HL-60 (cell line): Measurements from ENCODE around the gene BGLAP.

Experiments
- DNase-seq, 2 experiments: peaks; one replicate each; pipeline ENCODE4 v3.0.0-alpha.2; 2010 to 2020; ENCODE audit warnings: low read depth in 1 of 2, low spot score in 1 of 2
- H3K27ac ChIP-seq: fragments of 250-450 bp; sonication (Bioruptor Pico); replicated peaks from 2 replicates; pipeline ENCODE4 v1.5.1; 2020; ENCODE audit warnings: mild to moderate bottlenecking, moderate library complexity
- H3K27me3 ChIP-seq: fragments of 250-450 bp; sonication (Bioruptor Pico); 2 replicates; pipeline ENCODE4 v1.5.1; 2021; ENCODE audit warnings: mild to moderate bottlenecking, moderate library complexity; ENCODE audit not compliant: insufficient read depth, poor library complexity, severe bottlenecking
- H3K4me3 ChIP-seq: replicated peaks from 2 replicates; pipeline ENCODE4 v1.5.1; 2011; ENCODE audit warnings: mild to moderate bottlenecking, control low read depth, low read length; ENCODE audit not compliant: insufficient read depth
- GABPA ChIP-seq: IDR thresholded peaks from 2 replicates; pipeline ENCODE4 v1.6.1; 2012; ENCODE audit warnings: low read depth
- POLR2AphosphoS5 ChIP-seq: IDR thresholded peaks from 2 replicates; pipeline ENCODE4 v1.6.1; 2012; ENCODE audit warnings: low read depth
- SPI1 ChIP-seq: IDR thresholded peaks from 2 replicates; pipeline ENCODE4 v1.6.1; 2012; ENCODE audit warnings: low read depth, mild to moderate bottlenecking, borderline replicate concordance
- TF ChIP-seq, protein P1 (sequence below): IDR thresholded peaks from 2 replicates; pipeline ENCODE4 v1.6.1; 2012; ENCODE audit warnings: low read depth; ENCODE audit not compliant: insufficient replicate concordance
- TF ChIP-seq, protein P2 (sequence below): IDR thresholded peaks from one replicate; pipeline ENCODE4 v1.5.1; 2011; ENCODE audit warnings: low read length, control low read depth, inconsistent platforms; ENCODE audit not compliant: insufficient read depth

Gene BGLAP

DNA sequence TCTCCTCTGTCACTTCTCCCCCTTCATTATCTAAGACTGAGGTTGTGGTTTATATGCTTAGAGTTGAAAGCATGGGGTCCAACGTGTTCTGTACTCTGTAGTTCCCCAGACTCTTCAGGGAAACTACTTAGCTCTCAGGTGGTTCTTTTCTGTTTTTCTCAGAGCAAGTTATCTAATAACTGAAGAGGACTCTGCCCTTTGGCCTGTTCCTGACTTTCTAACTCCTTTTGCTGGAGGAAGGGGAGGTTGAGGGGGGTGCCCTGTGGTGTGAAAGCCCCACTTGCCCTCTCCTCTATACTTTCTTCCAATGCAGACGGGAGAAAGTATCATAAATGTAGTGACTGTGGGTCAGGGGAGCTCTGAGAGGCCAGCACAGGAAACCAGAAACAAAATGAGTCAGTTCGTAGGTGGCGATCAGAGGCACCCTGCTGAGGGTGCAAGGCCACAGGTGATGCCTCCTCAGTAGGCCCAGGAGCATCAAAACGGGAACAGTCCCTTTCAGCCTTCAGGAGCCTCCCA is 43.1 kb upstream of the BGLAP start:
- H3K27me3 ChIP-seq, result no peaks in the 10 kb centered on the region
- no peak for DNase-seq
- TF ChIP-seq GABPA (no peak), POLR2AphosphoS5 (no peak), SPI1 (no peak)
- TF ChIP-seq, protein P1, sequence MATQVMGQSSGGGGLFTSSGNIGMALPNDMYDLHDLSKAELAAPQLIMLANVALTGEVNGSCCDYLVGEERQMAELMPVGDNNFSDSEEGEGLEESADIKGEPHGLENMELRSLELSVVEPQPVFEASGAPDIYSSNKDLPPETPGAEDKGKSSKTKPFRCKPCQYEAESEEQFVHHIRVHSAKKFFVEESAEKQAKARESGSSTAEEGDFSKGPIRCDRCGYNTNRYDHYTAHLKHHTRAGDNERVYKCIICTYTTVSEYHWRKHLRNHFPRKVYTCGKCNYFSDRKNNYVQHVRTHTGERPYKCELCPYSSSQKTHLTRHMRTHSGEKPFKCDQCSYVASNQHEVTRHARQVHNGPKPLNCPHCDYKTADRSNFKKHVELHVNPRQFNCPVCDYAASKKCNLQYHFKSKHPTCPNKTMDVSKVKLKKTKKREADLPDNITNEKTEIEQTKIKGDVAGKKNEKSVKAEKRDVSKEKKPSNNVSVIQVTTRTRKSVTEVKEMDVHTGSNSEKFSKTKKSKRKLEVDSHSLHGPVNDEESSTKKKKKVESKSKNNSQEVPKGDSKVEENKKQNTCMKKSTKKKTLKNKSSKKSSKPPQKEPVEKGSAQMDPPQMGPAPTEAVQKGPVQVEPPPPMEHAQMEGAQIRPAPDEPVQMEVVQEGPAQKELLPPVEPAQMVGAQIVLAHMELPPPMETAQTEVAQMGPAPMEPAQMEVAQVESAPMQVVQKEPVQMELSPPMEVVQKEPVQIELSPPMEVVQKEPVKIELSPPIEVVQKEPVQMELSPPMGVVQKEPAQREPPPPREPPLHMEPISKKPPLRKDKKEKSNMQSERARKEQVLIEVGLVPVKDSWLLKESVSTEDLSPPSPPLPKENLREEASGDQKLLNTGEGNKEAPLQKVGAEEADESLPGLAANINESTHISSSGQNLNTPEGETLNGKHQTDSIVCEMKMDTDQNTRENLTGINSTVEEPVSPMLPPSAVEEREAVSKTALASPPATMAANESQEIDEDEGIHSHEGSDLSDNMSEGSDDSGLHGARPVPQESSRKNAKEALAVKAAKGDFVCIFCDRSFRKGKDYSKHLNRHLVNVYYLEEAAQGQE, result no peak
- TF ChIP-seq, protein P2, sequence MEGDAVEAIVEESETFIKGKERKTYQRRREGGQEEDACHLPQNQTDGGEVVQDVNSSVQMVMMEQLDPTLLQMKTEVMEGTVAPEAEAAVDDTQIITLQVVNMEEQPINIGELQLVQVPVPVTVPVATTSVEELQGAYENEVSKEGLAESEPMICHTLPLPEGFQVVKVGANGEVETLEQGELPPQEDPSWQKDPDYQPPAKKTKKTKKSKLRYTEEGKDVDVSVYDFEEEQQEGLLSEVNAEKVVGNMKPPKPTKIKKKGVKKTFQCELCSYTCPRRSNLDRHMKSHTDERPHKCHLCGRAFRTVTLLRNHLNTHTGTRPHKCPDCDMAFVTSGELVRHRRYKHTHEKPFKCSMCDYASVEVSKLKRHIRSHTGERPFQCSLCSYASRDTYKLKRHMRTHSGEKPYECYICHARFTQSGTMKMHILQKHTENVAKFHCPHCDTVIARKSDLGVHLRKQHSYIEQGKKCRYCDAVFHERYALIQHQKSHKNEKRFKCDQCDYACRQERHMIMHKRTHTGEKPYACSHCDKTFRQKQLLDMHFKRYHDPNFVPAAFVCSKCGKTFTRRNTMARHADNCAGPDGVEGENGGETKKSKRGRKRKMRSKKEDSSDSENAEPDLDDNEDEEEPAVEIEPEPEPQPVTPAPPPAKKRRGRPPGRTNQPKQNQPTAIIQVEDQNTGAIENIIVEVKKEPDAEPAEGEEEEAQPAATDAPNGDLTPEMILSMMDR, result no peak
- no peak overlapping the region for H3K27ac ChIP-seq
- H3K4me3 ChIP-seq, result no peak overlapping the region

DNA sequence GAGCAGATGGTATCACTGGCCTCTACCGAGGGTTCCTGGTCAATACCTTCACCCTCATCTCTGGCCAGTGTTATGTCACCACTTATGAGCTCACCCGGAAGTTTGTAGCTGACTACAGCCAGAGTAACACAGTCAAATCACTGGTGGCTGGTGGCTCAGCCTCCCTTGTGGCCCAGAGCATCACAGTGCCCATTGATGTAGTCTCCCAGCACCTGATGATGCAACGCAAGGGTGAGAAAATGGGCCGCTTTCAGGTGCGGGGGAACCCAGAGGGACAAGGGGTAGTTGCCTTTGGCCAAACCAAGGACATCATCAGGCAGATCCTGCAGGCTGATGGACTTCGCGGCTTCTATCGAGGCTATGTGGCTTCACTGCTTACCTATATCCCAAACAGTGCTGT is 41.9 kb upstream of the BGLAP start:
- TF ChIP-seq SPI1 (no peak), POLR2AphosphoS5 (no peak), GABPA (no peak)
- TF ChIP-seq, protein P1, result no peak
- TF ChIP-seq, protein P2, result no peak
- DNase-seq, result no peak
- H3K27me3 ChIP-seq, result no peaks in the 10 kb centered on the region
- H3K4me3 ChIP-seq, result no peak overlapping the region
- H3K27ac ChIP-seq, result no peak overlapping the region

DNA sequence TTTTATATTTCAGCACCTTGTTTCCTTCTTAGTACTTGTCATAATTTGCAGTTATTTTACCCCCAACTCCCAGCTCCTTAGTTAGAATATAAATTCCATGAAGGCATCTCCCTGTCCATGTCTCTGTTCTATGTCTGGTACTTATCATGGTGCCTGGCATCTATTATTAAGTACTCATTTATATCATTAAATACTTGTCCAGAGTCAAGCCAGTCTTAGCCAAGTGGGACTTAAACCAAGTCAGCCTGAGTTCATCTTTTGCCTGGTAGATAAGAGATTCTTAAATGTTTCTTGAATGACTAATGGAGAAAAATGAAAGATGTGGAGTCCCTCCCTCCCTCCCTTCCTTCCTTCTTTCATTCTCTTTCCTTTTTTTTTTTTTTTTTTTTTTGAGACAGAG is 38.7 kb upstream of the BGLAP start:
- Histone ChIP-seq H3K27ac (no peak overlapping the region), H3K27me3 (no peaks in the 10 kb centered on the region), H3K4me3 (no peak overlapping the region)
- no peak for DNase-seq
- no peak for TF ChIP-seq SPI1
- no peak for TF ChIP-seq GABPA
- no peak for TF ChIP-seq POLR2AphosphoS5

DNA sequence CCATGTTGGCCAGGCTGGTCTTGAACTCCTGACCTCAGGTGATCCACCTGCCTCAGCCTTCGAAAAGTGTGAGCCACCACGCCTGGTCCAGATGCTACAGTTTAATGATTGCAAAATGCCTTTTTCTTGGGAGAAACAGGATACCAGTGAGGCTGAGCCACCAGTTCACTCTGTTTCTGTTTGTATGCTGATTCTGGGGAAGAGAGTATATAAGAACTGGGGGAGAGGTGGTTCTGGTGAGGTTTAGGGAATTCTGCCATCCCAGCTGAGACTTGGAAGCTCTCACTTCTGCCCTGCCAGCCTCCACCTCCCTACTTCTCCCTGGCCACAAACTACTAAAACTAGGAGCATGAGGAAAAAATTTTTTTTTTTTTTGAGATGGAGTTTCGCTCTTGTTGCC is 37.3 kb upstream of the BGLAP start:
- H3K27me3 ChIP-seq, result no peaks in the 10 kb centered on the region
- H3K4me3 ChIP-seq, result no peak overlapping the region
- H3K27ac ChIP-seq, result no peak overlapping the region
- TF ChIP-seq, protein P1, result no peak
- TF ChIP-seq POLR2AphosphoS5 (no peak), GABPA (no peak), SPI1 (no peak)
- TF ChIP-seq, protein P2, result no peak
- no peak for DNase-seq
